HepG2 (cell line): ENCODE results near the gene ECHDC1. TPM values are rescaled to one million over a fixed set of nuclear protein-coding genes. Genes with fewer than 3 reads are reported as not detected.

Experiments
- BCL6 ChIP-seq: IDR thresholded peaks from 2 replicates; pipeline ENCODE4 v1.6.1; 2016; ENCODE audit warnings: missing genetic modification reagents, missing compliant biosample characterization
- BRCA1 ChIP-seq: sonication (generic); formaldehyde crosslinking; IDR thresholded peaks from 2 replicates; pipeline ENCODE4 v1.4.0; 2020; ENCODE audit warnings: missing genetic modification reagents
- CC2D1A ChIP-seq: sonication (generic); formaldehyde crosslinking; IDR thresholded peaks from 2 replicates; pipeline ENCODE4 v1.8.1; 2023; ENCODE audit warnings: mild to moderate bottlenecking, missing genetic modification reagents
- KAT7 ChIP-seq: IDR thresholded peaks from 2 replicates; pipeline ENCODE4 v1.6.1; 2018; ENCODE audit warnings: borderline replicate concordance, missing compliant biosample characterization
- KLF12 ChIP-seq: sonication (generic); formaldehyde crosslinking; IDR thresholded peaks from 2 replicates; pipeline ENCODE4 v1.4.0; 2020; ENCODE audit warnings: missing genetic modification reagents, borderline replicate concordance
- PCBP1 ChIP-seq: fragments of 200-400 bp; formaldehyde crosslinking; IDR thresholded peaks from 2 replicates; pipeline ENCODE4 v1.6.1; 2017; ENCODE audit warnings: mild to moderate bottlenecking, low read depth, low read length, borderline replicate concordance
- POGZ ChIP-seq: sonication (generic); formaldehyde crosslinking; IDR thresholded peaks from 2 replicates; pipeline ENCODE4 v1.4.0; 2020; ENCODE audit warnings: mild to moderate bottlenecking, missing genetic modification reagents
- REL ChIP-seq: sonication (generic); formaldehyde crosslinking; conservative IDR thresholded peaks from 2 replicates; pipeline ENCODE4 v1.8.0; 2022; ENCODE audit warnings: mild to moderate bottlenecking, missing genetic modification reagents, moderate library complexity
- RELA ChIP-seq: sonication (generic); formaldehyde crosslinking; IDR thresholded peaks from 2 replicates; pipeline ENCODE4 v1.4.0; 2020; ENCODE audit warnings: missing genetic modification reagents
- RFX5 ChIP-seq: IDR thresholded peaks from 2 replicates; pipeline ENCODE4 v1.6.1; 2011; ENCODE audit warnings: low read depth, low read length, improper control_type of control experiment
- SNAPC2 ChIP-seq: sonication (generic); formaldehyde crosslinking; IDR thresholded peaks from 2 replicates; pipeline ENCODE4 v1.8.1; 2022; ENCODE audit warnings: mild to moderate bottlenecking, missing genetic modification reagents
- ZC3H4 ChIP-seq: sonication (generic); formaldehyde crosslinking; IDR thresholded peaks from 2 replicates; pipeline ENCODE4 v1.4.0; 2020; ENCODE audit warnings: missing genetic modification reagents, borderline replicate concordance
- ZFP36L2 ChIP-seq: sonication (generic); formaldehyde crosslinking; IDR thresholded peaks from 2 replicates; pipeline ENCODE4 v1.4.0; 2020; ENCODE audit warnings: missing genetic modification reagents
- ZNF3 ChIP-seq: IDR thresholded peaks from 2 replicates; pipeline ENCODE4 v1.7.0; 2017; ENCODE audit warnings: inconsistent platforms
- ZNF446 ChIP-seq: sonication (generic); formaldehyde crosslinking; IDR thresholded peaks from 2 replicates; pipeline ENCODE4 v1.5.0; 2020; ENCODE audit warnings: mild to moderate bottlenecking, missing genetic modification reagents
- ZSCAN31 ChIP-seq: sonication (generic); formaldehyde crosslinking; IDR thresholded peaks from 2 replicates; pipeline ENCODE4 v1.5.0; 2020; ENCODE audit warnings: low read depth, mild to moderate bottlenecking, missing genetic modification reagents
- polyA plus RNA-seq, 8 experiments: library from polyadenylated mRNA; depleted of rRNA in 3 of 8; stranded (reverse) in 7 of 8; unstranded in 1 of 8; fragments of >200 nt; fragmentation: Illumina TruSeq in 4 of 8; extraction: Trizol in 4 of 8; gene quantifications; 2 replicates each; pipeline versions ENCODE4 v1.2.1 to v1.2.3, GENCODE V29; 2011 to 2016; ENCODE audit warnings: low read depth in 4 of 8, missing spikeins in 1 of 8, mixed read lengths in 1 of 8; ENCODE audit not compliant: insufficient read depth in 1 of 8
- total RNA-seq, 5 experiments: library from RNA; depleted of rRNA; stranded (reverse); fragments of >200 nt; fragmentation: Illumina TruSeq; extraction: Trizol; gene quantifications; 2 replicates each; pipeline ENCODE4 v1.2.3, GENCODE V29; 2016; ENCODE audit warnings: low read depth in 1 of 5
- TF ChIP-seq, protein P1 (sequence below): sonication (generic); formaldehyde crosslinking; IDR thresholded peaks from 2 replicates; pipeline ENCODE4 v1.8.1; 2023; ENCODE audit warnings: missing genetic modification reagents, inconsistent platforms, borderline replicate concordance
- TF ChIP-seq, protein P2 (sequence below): sonication (generic); formaldehyde crosslinking; IDR thresholded peaks from 2 replicates; pipeline ENCODE4 v1.5.1; 2020; ENCODE audit warnings: missing genetic modification reagents, mild to moderate bottlenecking, borderline replicate concordance
- TF ChIP-seq, protein P3 (sequence below): sonication (generic); formaldehyde crosslinking; conservative IDR thresholded peaks from 2 replicates; pipeline ENCODE4 v1.4.0; 2020; ENCODE audit warnings: missing genetic modification reagents
- TF ChIP-seq, protein P4 (sequence below): IDR thresholded peaks from 2 replicates; pipeline ENCODE4 v1.6.1; 2016; ENCODE audit warnings: mild to moderate bottlenecking
- TF ChIP-seq, protein P5 (sequence below): sonication (generic); formaldehyde crosslinking; conservative IDR thresholded peaks from 2 replicates; pipeline ENCODE4 v1.8.0; 2022; ENCODE audit warnings: low read depth, missing genetic modification reagents

Gene ECHDC1
- total and polyA plus RNA-seq, 2 of the 13 experiments (the other 11 are each of a cell fraction or from before 2014, with no cell fraction given) = 32.8 to 98.1 TPM

DNA sequence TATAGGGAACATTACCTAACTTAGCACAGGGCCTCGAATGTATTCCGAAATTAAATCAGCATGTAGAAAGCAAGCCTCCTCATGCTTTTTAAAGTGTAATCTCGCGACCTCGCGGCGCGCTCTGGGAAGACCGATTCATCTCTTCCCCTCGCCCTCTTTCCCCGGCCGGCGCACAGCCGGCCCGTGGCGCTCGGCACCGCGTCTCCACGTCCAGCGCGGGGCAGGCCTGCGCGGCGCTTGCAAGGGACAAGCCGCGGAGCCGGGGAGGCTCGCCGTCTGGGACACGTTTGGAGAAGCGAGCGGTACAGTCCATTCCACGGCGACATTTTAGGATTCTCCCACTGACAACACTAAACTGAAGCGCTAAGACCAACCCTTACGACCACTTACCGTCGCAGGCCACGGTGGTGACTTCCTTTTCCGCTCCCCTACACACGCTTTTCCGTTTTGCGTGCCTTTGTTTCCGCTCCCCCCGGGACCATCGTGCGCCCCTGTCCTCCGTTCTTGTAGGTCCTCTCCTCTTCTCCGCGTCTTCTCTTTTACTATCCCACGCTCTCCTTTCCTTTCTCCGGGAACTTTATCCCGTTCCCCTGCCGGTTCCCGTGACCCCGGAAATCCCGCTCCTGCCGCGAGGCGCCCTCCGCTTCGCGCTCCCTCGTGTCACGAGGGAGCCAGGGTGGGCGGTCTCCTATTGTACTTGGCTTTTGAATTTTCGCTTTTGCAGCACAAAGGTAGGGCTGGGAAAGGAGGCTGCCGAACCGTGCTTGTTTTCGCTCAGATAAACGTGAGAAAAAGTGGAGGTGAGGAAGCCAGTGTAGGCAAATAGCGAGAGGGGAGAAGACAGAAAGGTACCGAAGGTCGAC lies at the start of gene ECHDC1 (continued):
- TF ChIP-seq KLF12 (CRISPR knock-in tag) (peak; percentile 65; the same call in 1 of the 2 replicates), RFX5 (no peak), ZNF3 (CRISPR knock-in tag) (peak; percentile 55; the same call in 1 of the 2 replicates), POGZ (peak; percentile 88), ZSCAN31 (CRISPR knock-in tag) (peak; percentile 89), BRCA1 (CRISPR knock-in tag) (peak; percentile 70; the same call in 1 of the 2 replicates), ZFP36L2 (0 out of 2 replicates have a peak, but pooled peaks have one; percentile 17), PCBP1 (no peak), SNAPC2 (CRISPR knock-in tag) (0 out of 2 replicates have a peak, but pooled peaks have one; percentile 29), BCL6 (CRISPR knock-in tag) (no peak), KAT7 (CRISPR knock-in tag) (peak; percentile 96), ZC3H4 (CRISPR knock-in tag) (no peak; the same call in 1 of the 2 replicates), REL (CRISPR knock-in tag) (0 out of 2 replicates have a peak, but pooled peaks have one; percentile 20), ZNF446 (CRISPR knock-in tag) (peak; percentile 88), RELA (CRISPR knock-in tag) (0 out of 2 replicates have a peak, but pooled peaks have one; percentile 16), CC2D1A (CRISPR knock-in tag) (no peak)
- TF ChIP-seq, protein P1, sequence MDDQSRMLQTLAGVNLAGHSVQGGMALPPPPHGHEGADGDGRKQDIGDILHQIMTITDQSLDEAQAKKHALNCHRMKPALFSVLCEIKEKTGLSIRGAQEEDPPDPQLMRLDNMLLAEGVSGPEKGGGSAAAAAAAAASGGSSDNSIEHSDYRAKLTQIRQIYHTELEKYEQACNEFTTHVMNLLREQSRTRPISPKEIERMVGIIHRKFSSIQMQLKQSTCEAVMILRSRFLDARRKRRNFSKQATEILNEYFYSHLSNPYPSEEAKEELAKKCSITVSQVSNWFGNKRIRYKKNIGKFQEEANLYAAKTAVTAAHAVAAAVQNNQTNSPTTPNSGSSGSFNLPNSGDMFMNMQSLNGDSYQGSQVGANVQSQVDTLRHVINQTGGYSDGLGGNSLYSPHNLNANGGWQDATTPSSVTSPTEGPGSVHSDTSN = 0 out of 2 replicates have a peak, but pooled peaks have one; percentile 15
- TF ChIP-seq, protein P2, sequence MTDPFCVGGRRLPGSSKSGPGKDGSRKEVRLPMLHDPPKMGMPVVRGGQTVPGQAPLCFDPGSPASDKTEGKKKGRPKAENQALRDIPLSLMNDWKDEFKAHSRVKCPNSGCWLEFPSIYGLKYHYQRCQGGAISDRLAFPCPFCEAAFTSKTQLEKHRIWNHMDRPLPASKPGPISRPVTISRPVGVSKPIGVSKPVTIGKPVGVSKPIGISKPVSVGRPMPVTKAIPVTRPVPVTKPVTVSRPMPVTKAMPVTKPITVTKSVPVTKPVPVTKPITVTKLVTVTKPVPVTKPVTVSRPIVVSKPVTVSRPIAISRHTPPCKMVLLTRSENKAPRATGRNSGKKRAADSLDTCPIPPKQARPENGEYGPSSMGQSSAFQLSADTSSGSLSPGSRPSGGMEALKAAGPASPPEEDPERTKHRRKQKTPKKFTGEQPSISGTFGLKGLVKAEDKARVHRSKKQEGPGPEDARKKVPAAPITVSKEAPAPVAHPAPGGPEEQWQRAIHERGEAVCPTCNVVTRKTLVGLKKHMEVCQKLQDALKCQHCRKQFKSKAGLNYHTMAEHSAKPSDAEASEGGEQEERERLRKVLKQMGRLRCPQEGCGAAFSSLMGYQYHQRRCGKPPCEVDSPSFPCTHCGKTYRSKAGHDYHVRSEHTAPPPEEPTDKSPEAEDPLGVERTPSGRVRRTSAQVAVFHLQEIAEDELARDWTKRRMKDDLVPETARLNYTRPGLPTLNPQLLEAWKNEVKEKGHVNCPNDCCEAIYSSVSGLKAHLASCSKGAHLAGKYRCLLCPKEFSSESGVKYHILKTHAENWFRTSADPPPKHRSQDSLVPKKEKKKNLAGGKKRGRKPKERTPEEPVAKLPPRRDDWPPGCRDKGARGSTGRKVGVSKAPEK (CRISPR knock-in tag) = peak; percentile 99
- TF ChIP-seq, protein P3, sequence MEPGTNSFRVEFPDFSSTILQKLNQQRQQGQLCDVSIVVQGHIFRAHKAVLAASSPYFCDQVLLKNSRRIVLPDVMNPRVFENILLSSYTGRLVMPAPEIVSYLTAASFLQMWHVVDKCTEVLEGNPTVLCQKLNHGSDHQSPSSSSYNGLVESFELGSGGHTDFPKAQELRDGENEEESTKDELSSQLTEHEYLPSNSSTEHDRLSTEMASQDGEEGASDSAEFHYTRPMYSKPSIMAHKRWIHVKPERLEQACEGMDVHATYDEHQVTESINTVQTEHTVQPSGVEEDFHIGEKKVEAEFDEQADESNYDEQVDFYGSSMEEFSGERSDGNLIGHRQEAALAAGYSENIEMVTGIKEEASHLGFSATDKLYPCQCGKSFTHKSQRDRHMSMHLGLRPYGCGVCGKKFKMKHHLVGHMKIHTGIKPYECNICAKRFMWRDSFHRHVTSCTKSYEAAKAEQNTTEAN (CRISPR knock-in tag) = peak; percentile 80
- TF ChIP-seq, protein P4, sequence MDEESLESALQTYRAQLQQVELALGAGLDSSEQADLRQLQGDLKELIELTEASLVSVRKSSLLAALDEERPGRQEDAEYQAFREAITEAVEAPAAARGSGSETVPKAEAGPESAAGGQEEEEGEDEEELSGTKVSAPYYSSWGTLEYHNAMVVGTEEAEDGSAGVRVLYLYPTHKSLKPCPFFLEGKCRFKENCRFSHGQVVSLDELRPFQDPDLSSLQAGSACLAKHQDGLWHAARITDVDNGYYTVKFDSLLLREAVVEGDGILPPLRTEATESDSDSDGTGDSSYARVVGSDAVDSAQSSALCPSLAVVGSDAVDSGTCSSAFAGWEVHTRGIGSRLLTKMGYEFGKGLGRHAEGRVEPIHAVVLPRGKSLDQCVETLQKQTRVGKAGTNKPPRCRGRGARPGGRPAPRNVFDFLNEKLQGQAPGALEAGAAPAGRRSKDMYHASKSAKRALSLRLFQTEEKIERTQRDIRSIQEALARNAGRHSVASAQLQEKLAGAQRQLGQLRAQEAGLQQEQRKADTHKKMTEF (CRISPR knock-in tag) = peak; percentile 72; the same call in 1 of the 2 replicates
- TF ChIP-seq, protein P5, sequence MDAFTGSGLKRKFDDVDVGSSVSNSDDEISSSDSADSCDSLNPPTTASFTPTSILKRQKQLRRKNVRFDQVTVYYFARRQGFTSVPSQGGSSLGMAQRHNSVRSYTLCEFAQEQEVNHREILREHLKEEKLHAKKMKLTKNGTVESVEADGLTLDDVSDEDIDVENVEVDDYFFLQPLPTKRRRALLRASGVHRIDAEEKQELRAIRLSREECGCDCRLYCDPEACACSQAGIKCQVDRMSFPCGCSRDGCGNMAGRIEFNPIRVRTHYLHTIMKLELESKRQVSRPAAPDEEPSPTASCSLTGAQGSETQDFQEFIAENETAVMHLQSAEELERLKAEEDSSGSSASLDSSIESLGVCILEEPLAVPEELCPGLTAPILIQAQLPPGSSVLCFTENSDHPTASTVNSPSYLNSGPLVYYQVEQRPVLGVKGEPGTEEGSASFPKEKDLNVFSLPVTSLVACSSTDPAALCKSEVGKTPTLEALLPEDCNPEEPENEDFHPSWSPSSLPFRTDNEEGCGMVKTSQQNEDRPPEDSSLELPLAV = no peak
